ENCODE results near the gene IRF2. TPM values are rescaled to one million over a fixed set of nuclear protein-coding genes. Genes with fewer than 3 reads are reported as not detected.
"Not testable (repeated sequence)": the region's sequence is repeated elsewhere in the genome, so short reads cannot be mapped to it uniquely, and the experiment has no call there.

IRF2 gene
- total RNA-seq, 4 donors from 2014 or later, result 16.9 to 53.1 (median 28.9) TPM

DNA sequence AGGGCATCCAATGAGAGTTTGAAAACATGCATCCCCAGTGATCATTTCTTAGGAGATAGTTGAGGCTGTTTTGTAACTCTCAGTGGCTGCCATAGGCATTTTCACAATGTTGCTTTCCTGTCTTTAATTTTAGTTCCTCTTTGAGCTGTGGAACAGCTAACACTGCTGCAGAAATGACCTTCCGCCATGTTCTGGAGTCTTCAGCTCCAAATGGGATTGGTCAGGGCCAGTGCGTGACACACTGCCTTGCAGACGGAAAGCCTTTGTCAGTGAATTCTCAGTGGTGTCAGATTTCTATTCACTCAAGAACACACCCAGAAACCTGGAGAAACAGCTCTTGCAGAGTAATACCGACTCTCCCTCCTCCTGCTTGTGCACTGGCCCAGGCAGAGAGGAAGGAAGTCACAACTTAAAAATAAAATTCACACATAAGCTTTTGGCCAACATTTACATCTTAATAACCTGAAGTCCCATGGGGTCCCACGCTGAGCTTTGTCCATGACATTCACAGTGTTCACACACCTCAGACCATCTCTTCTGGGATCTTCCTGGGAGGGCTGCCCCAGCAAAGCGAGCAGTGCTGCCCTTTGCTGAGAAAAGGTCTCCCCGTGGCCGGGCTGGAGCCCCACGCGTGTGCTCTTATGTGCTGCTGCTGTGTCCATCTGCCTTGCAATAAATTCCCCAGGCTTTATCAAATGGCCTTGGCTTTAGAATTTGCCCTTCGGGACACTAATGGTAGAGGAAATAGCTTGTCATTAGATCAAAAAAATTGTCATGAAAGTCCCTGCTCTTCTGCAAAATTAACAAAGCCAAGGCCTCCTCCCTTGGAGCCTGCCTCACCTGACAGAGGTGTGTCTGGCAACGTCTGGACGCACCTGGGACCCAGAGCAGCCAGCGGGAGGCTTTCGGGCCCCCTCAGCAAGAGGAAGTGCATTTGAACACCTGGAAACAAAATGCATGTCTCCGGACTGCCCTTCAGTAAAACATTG, 126.8 kb downstream of the IRF2 start:
- no peak for TF ChIP-seq CTCF (IDR thresholded peaks at IDR 0.05)
- peak; percentile 57 for ATAC-seq (ENCODE audit: low FRiP score)
- DNase-seq (ENCODE audit: low spot score), result no peak

DNA sequence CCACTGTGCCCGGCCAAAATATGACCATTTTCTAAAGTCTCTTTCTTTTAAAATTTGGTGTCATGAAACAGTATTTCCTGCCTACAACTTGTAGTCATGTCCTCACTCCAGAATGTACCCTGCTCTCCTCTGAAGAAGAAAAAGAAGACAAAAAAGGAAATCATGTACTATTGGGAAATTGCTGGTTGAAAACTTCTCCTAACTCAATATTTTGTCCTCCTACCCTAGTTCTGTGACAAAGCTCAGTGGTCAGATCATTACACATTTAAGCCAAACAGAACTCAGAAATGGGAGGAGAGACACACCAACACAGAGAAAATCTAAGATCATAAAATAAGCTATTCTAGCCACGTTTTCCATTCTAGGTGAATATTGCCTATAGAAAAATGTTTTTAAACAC, 127.7 kb downstream of the IRF2 start:
- DNase-seq (ENCODE audit: low spot score) (no peak), ATAC-seq (ENCODE audit: low FRiP score) (no peak)
- TF ChIP-seq CTCF (IDR thresholded peaks at IDR 0.05), result no peak

GRCh38 chr4:184346273-184346672, 128.1 kb downstream of the IRF2 start:
- DNase-seq (ENCODE audit: low spot score); ATAC-seq (ENCODE audit: low FRiP score): not testable (repeated sequence)

- DNase-seq (ENCODE audit: low spot score) (no peak), ATAC-seq (ENCODE audit: low FRiP score) (no peak)
- no peak for TF ChIP-seq CTCF (IDR thresholded peaks at IDR 0.05)
These were observed 128.8 kb downstream of the IRF2 start for GRCh38 chr4:184345573-184345922.

- TF ChIP-seq CTCF (IDR thresholded peaks at IDR 0.05), result no peak
- ATAC-seq (ENCODE audit: low FRiP score), result no peak
- DNase-seq (ENCODE audit: low spot score), result no peak
These were observed 129.3 kb downstream of the IRF2 start for GRCh38 chr4:184344899-184345572.

DNA sequence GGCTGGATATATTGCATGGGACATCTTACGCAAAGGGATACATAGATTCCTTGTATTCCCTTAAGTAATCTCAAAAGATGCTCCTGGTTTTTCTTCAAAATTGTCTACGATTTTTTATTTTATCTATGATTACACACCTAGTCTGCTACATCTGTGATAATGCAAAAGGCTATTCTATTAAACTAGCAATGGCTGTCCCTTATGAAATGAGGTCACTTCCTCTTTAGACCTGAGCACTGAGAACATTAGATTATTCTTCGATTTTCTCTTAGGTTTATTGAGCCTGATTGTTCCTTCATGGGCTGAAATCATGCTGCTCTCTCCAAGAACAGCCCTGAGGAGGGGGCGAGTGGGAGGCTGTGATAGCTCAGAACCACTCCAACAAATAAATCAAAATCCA, 129.9 kb downstream of the IRF2 start:
- ATAC-seq (ENCODE audit: low FRiP score) (no peak), DNase-seq (ENCODE audit: low spot score) (no peak)
- no peak for TF ChIP-seq CTCF (IDR thresholded peaks at IDR 0.05)

- DNase-seq (ENCODE audit: low spot score) (no peak), ATAC-seq (ENCODE audit: low FRiP score) (peak; percentile 69)
- TF ChIP-seq CTCF (IDR thresholded peaks at IDR 0.05), result no peak
These were observed 130.7 kb downstream of the IRF2 start for GRCh38 chr4:184343502-184344177.

DNA sequence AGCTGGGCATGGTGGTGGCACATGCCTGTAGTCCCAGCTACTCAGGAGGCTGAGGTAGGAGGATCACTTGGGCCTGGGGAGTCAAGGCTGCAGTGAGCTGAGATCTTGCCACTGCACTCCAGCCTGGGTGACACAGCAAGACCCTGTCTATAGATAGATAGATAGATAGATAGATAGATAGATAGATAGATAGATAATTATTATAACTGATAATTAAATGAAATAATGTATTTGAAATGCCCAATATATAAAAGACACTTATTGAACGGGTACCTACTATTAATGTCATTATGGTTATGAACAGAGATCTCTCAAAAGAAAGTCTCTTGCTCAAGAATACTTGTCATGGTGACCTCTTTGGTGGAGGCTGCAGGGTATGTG, 131.5 kb downstream of the IRF2 start:
- DNase-seq (ENCODE audit: low spot score); ATAC-seq (ENCODE audit: low FRiP score): not testable (repeated sequence)

Measured in omental fat pad (tissue), 4 donors.